Adrenal gland (tissue), 12 donors: ENCODE results near the gene SIRT5. TPM values are rescaled to one million over a fixed set of nuclear protein-coding genes. Genes with fewer than 3 reads are reported as not detected.
A peak's percentile ranks its signal among the peaks of the same experiment; 100 is the strongest.

Source experiments
- DNase-seq, 7 donors: peaks; one replicate each; pipeline ENCODE4 v3.0.0-alpha.2; 2019 to 2020
- H3K27ac ChIP-seq, 5 donors: fragments of 200-600 bp; sonication (generic) in 4 of 5; 1 replicate in 3 of 5; 2 replicates in 2 of 5; pipeline versions ENCODE4 v1.5.1 to v1.8.0; 2016 to 2020; ENCODE audit warnings: mild to moderate bottlenecking in 1 of 5
- H3K27me3 ChIP-seq: fragments of 200-600 bp; 2 replicates; pipeline ENCODE4 v1.8.0; 2021
- H3K36me3 ChIP-seq, 2 donors: fragments of 200-600 bp; replicated peaks in 1 of 2; 1 replicate in 1 of 2; 2 replicates in 1 of 2; pipeline versions ENCODE4 v1.5.1 to v1.8.0; 2018 to 2022
- H3K4me1 ChIP-seq, 2 donors: fragments of 200-600 bp; replicated peaks in 1 of 2; 1 replicate in 1 of 2; 2 replicates in 1 of 2; pipeline versions ENCODE4 v1.5.1 to v1.8.0; 2018 to 2021
- H3K4me3 ChIP-seq, 4 donors: fragments of 200-600 bp; sonication (generic) in 3 of 4; one replicate each; pipeline ENCODE4 v1.5.1; 2016 to 2018
- H3K9me3 ChIP-seq, 3 donors: fragments of 200-600 bp; sonication (generic) in 1 of 3; replicated peaks in 1 of 3; 1 replicate in 2 of 3; 2 replicates in 1 of 3; pipeline versions ENCODE4 v1.5.1 to v1.8.0; 2016 to 2021
- CTCF ChIP-seq, 6 experiments: fragments of 450-650 bp in 4 of 6; fragments of 200-600 bp in 2 of 6; sonication (generic) in 1 of 6; IDR thresholded peaks; 1 replicate in 5 of 6; 2 replicates in 1 of 6; pipeline versions ENCODE4 v1.5.1 to v1.8.0; 2016 to 2021; ENCODE audit warnings: antibody characterized with exemption in 6 of 6, mild to moderate bottlenecking in 2 of 6, moderate library complexity in 1 of 6
- POLR2A ChIP-seq, 2 donors: fragments of 450-650 bp; IDR thresholded peaks; one replicate each; pipeline ENCODE4 v1.6.1; 2017; ENCODE audit warnings: antibody characterized with exemption in 2 of 2, mild to moderate bottlenecking in 2 of 2, moderate library complexity in 1 of 2
- WGBS, 4 donors: extraction: QIAGEN DNeasy Blood & Tissue Kit in 2 of 4; methylation state at CpG; one replicate each; pipeline versions ENCODE4 v1.1.5 to v1.1.7; 2013 to 2017; 5-methylcytosine and 5-hydroxymethylcytosine counted together
- intact Hi-C, 2 donors: fragments of 100-400 bp; cut with DNase I; formaldehyde crosslinking; loops; one replicate each; pipeline versions ENCODE4 v1.14.1 to v1.15.0; 2022 to 2023
- polyA plus RNA-seq, 3 donors: library from polyadenylated mRNA; stranded (reverse); fragments of 200-250 nt in 2 of 3; fragments of 350-450 nt in 1 of 3; fragmentation: Illumina TruSeq in 1 of 3; extraction: RNeasy Lipid Tissue Mini Kit (QIAGEN cat#74804) in 1 of 3; gene quantifications; one replicate each; pipeline ENCODE4 v1.2.3, GENCODE V29; 2013 to 2014
- total RNA-seq, 9 donors: library from RNA; depleted of rRNA in 4 of 9; stranded (reverse); fragments of >200 nt in 4 of 9; fragments of 120-200 nt in 1 of 9; fragmentation: NEBNext Ultra II Directional in 1 of 9; extraction: Animal tissue kit (Norgen Biotek cat#: 25700) in 1 of 9; gene quantifications; one replicate each; pipeline versions ENCODE4 v1.1.0 to v1.2.4, GENCODE V29; 2013 to 2023
- donor health status: healthy with polysubstance abuse.
- donor health status: Bipolar disorder and iron deficiency.
- donor health status: DM: yes; HTN: yes; CAD: no.
- donor health status: DM: no; HTN: no; CAD: no.
- donor health status: DM: no; HTN: no; CAD: no.
- donor health status: DM: yes; HTN: yes; CAD: no.

Gene SIRT5
- total and polyA plus RNA-seq, 12 donors, result 6.6 to 18.2 (median 11.1) TPM

- intact Hi-C loops, result loop anchor here in 1 of 2 donors (5.0 kb wide), 1 partner anchor 87 kb away; the partner anchor contains the start of gene RANBP9
- Histone ChIP-seq H3K27me3 (no peaks in the 10 kb centered on the region), H3K27ac (no peak overlapping the region), H3K9me3 (no peaks in the 10 kb centered on the region), H3K4me1 (peaks cover 0 to 7% of the 10 kb centered on the region in 2 donors), H3K4me3 (no peak overlapping the region), H3K36me3 (peaks cover 0 to 69% of the 10 kb centered on the region in 2 donors)
- no peak for TF ChIP-seq POLR2A (IDR thresholded peaks at IDR 0.05)
- peak in 5 of 6 experiments; percentile 15 to 42 (median 23) for TF ChIP-seq CTCF (IDR thresholded peaks at IDR 0.05)
- 72 to 78% (median 74%) methylated on average over 4 of the region's 4 CpGs for WGBS, 4 donors
- DNase-seq, result peak in 1 of 7 donors; percentile 23
These were observed 50.5 kb downstream of the SIRT5 start for GRCh38 chr6:13624871-13625288.

- Histone ChIP-seq H3K36me3 (peaks cover 0 to 35% of the 10 kb centered on the region in 2 donors), H3K4me1 (peaks cover 0 to 23% of the 10 kb centered on the region in 2 donors), H3K4me3 (no peak overlapping the region), H3K27me3 (no peaks in the 10 kb centered on the region), H3K27ac (peak overlapping the region in 2 of 5 donors; percentile 8 to 41), H3K9me3 (no peaks in the 10 kb centered on the region)
- TF ChIP-seq CTCF (IDR thresholded peaks at IDR 0.05), result no peak
- no peak for TF ChIP-seq POLR2A (IDR thresholded peaks at IDR 0.05)
- 29 to 36% (median 34%) methylated on average over 4 of the region's 4 CpGs for WGBS, 4 donors
- DNase-seq, result no peak
- intact Hi-C loops, result no loop called here
These were observed 55.2 kb downstream of the SIRT5 start for GRCh38 chr6:13629459-13630116.

- TF ChIP-seq POLR2A (IDR thresholded peaks at IDR 0.05) (no peak), CTCF (IDR thresholded peaks at IDR 0.05) (no peak)
- H3K27ac ChIP-seq, result no peak overlapping the region
- peaks cover 0 to 26% of the 10 kb centered on the region in 2 donors for H3K36me3 ChIP-seq
- DNase-seq, result no peak
- 95 to 100% (median 96%) methylated on average over 1 of the region's 1 CpG for WGBS, 4 donors
- intact Hi-C loops, result no loop called here
- no peaks in the 10 kb centered on the region for H3K9me3 ChIP-seq
- H3K27me3 ChIP-seq, result no peaks in the 10 kb centered on the region
- H3K4me3 ChIP-seq, result no peak overlapping the region
- H3K4me1 ChIP-seq, result peaks cover 0 to 23% of the 10 kb centered on the region in 2 donors
These were observed 56.1 kb downstream of the SIRT5 start for GRCh38 chr6:13630499-13630898.

- peaks cover 0 to 31% of the 10 kb centered on the region in 2 donors for H3K36me3 ChIP-seq
- H3K27ac ChIP-seq, result no peak overlapping the region
- H3K9me3 ChIP-seq, result no peaks in the 10 kb centered on the region
- no peak for DNase-seq
- intact Hi-C loops, result no loop called here
- peaks cover 0 to 23% of the 10 kb centered on the region in 2 donors for H3K4me1 ChIP-seq
- 94 to 97% (median 95%) methylated on average over 2 of the region's 2 CpGs for WGBS, 4 donors
- TF ChIP-seq CTCF (IDR thresholded peaks at IDR 0.05) (no peak), POLR2A (IDR thresholded peaks at IDR 0.05) (no peak)
- H3K27me3 ChIP-seq, result no peaks in the 10 kb centered on the region
- no peak overlapping the region for H3K4me3 ChIP-seq
These were observed 58.9 kb downstream of the SIRT5 start for GRCh38 chr6:13633343-13633742.
